GM21528 (cell line): Measurements from ENCODE around the gene SFTPB.
"Not testable (repeated sequence)": the region's sequence is repeated elsewhere in the genome, so short reads cannot be mapped to it uniquely, and the experiment has no call there.

Experiments used
- ATAC-seq: cut with Tn5 transposase; IDR thresholded peaks from one replicate; pipeline ENCODE4 v1.9.1; 2021; ENCODE audit warnings: mild to moderate bottlenecking, moderate library complexity; ENCODE audit not compliant: unreplicated experiment, low FRiP score

SFTPB gene

GRCh38 chr2:85668009-85668856, at the start of gene SFTPB:
Gene SFTPB, minus strand, starts transcription at chr2:85668199. Its CDS starts 16 bp downstream, at chr2:85668183.
- no peak for ATAC-seq

DNA sequence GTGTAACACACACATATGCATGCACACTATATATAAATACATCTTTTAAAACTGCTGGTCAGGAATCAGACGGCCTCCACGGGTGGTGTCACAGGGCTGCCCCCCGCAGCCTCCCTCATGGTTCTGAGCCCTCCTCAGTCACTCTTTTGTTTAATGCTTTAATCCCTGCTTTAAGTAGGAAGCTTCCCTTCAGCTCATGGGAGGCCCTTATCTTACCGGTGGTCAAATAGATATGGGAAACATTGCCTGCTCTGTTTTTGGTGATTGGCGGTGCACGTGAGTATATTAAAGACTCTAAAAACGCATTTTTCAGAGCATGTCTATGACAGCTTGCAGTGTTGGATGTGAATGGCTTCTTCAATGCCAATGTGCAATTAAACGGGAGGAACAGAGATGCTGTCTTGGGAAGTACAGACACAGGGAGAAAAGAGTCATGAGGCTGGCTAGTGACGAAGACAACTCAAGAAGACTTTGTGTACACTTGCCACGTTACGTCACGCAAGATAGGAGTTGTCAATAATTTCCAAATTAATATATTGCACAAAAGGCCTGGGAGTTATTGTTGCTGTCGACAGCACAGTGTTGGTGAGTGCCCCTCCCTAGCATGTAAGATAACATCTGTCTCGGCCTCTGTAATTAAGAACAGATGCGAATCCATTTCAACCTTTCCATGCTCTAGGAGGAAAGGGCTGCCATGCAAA, 49.5 kb upstream of the SFTPB start:
- no peak for ATAC-seq

- ATAC-seq = no peak
Measured at GRCh38 chr2:85716346-85716914, 48.4 kb upstream of the SFTPB start.

DNA sequence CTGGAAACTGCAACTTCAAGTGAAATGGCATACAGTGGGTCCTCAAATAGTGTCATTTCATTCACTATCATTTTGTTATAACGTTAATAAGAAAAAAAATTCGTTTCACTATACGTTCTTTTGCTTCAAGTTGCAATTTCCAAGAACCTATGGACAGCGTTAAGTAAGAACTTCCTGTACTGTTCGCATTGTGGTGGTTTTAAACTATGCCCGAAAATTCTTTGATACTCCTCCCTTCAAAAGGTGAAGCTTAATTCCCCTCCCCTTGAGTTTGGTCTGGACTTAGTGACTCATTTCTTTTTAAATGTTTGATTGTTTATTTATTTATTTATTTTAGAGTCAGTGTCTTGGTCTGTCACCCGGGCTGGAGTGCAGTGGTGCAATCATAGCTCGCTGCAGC, 46.8 kb upstream of the SFTPB start:
- no peak for ATAC-seq

DNA sequence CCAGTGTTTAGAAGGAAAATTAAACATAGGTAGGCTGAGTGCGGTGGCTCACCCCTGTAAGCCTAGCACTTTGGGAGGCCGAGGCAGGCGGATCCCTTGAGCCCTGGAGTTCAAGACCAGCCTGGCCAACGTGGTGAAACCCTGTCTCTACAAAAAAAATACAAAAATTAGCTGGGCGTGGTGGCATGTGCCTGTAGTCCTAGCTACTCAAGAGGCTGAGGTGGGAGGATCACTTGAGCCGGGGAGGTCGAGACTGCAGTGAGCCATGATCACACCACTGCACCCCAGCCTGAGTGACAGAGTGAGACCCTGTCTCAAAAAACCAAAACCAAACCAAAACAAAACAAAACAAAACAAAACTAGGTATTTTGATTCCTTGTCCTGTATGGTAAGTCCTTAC, 46.4 kb upstream of the SFTPB start:
- not testable (repeated sequence) for ATAC-seq

- ATAC-seq = no peak
Measured at GRCh38 chr2:85713836-85714235, 45.8 kb upstream of the SFTPB start.

GRCh38 chr2:85712849-85713612, 45.0 kb upstream of the SFTPB start:
- ATAC-seq = no peak

DNA sequence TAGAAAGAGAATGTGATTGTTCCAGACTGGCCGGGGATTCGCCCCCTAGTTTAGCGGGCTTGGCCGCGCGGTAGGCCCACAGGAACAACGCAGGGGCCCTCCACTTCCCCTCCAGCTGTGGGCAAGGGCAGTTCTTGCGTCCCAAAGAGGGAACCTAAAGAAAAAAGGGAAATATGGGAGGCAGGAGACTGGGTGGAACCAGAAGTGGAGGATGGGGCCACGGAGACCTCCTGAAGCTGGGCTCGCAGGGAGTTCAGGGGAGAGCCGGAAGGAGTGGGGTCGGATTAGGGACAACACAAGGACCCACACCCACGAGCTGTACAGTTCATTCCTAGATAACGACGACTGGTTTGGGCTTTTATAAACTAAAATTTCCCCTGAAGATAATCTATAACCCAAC, 44.3 kb upstream of the SFTPB start:
- no peak for ATAC-seq

DNA sequence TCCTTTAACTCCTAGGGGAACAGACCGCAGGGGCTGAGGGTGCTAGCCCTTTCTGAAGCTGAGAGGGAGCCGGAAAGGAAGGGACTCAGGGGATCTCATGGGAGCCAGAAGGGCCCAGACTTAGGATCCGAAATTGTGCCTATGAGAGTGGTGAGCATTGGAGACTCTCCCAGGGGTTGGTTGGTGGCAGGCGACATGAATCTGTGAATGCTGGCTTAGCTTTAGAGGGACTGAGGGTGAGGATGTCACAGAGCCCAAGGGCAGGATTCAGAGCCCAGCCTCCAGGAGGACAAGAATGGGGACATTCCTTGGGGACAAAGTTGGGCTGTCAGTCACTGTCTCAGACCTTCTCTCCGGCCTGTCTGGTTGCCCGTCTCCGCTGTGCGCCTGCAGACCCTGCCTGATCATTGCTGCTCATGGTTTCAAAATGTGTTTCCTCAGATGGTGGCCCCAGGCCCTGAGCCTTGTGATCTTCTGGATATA, 43.6 kb upstream of the SFTPB start:
- no peak for ATAC-seq

DNA sequence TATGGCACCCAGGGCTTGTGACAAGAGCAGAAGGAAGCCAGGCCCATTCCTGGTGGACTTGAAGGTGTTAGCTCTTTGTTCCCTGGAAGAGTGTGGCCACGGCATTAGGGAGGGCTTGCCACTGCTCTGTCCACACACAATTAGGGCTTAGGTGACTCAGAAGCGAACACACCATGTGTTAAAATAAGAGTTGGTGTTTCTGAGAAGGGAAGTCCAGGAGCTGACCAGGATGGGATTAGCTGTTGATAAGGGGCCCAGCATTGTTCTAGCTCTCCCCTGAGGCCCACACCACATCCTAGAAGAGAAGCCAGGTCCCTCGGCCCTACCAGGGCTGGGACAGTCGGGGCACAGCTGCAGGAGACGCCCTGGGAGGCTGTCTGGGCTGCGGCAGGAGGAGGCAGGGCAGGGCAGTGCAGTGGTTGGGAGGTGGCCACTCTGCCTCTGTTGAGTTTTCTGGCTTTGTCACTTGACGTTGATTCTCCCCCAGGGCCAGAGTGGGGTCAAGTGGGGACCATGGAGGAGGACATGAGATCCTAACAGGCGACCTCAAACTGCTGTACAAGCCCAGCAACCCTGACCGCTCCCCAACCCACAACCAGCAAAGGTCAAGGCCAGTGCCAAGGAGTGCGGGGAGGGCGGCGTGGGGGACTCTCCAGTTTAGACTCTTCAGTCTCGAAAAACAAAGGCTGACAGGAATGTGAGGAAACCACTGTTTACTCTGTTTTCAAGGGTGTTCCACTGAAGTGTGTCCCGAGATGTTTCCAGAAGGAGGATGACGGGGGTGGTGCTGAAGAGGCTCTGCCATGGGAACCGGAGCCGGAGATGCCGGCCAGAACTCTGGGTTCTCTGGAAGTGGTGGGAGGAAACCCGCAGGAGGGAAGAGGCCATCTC, 42.9 kb upstream of the SFTPB start:
- no peak for ATAC-seq

DNA sequence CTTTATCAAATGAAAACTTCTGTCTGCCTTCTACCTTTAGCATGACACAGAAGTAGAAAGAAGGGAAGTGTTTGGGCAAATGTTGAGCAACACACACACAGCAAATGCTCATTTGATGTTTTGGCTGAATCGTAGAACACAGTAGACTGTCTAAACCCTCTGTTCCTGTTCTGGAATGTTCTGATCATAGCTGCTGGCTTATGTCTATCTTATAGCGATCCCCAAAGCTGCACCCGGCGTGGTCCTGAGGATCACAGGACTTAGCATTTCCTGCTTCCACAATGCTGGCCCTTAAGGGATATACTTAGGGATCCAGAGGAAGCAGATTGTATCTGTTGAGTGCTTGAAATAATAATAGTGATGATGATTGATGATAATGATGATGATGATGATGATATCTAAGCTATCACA, 41.4 kb upstream of the SFTPB start:
- ATAC-seq = no peak

DNA sequence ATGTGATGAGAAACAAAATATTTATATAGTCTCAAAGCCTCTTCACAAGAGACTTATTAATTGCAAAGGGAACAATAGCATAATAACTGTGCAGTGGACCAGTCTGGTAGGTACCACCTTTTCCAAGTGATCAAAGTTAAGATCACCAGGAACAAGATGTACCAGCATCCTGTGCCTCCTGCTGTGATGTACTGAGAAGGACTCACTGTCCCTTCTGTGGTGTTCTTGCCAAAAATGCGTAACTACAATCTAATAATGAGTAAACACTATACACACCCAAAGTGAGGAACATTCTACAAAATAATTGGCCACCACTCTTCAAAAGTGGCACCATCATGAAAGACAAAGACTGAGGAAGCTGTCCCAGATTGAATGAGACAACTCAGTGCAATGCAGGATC, 40.6 kb upstream of the SFTPB start:
- ATAC-seq = no peak

DNA sequence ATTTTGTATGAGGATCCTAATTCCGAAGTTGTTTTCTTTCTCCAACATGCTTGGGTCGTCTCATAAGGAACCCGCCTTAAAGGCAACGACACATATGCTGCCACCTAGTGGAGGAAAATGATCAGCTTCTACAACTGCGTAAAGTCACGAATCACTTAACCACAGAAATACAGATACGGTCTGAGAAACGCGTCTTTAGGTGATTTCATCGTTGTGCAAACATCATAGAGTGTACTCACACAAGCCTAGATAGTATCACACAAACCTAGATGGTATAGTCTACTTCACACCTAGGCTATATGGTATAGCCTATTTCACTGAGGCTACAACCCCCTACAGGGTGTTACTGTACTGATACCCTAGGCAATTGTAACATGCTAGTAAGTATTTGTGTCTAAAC, 39.3 kb upstream of the SFTPB start:
- ATAC-seq = no peak

GRCh38 chr2:85706599-85707296, 38.7 kb upstream of the SFTPB start:
- ATAC-seq = no peak

DNA sequence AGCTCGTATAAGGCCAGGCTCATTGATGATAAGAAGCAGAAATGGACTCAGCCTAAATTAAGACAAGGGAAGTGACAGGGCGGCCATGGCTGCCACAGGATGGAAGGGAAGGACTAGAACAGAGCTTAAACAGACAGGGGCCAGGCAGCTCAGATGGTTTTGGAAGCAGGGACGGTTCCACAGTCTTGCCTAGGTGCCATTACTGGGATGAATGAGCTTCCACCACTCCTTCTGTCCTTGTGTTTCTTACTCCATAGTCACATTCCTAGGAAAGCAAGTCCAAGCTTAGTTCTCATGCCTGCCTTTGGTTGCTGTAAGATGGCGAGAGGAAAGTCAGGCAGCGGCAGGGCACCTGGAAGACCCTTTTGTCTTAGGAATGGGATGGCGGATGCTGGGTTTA, 38.1 kb upstream of the SFTPB start:
- ATAC-seq = no peak

DNA sequence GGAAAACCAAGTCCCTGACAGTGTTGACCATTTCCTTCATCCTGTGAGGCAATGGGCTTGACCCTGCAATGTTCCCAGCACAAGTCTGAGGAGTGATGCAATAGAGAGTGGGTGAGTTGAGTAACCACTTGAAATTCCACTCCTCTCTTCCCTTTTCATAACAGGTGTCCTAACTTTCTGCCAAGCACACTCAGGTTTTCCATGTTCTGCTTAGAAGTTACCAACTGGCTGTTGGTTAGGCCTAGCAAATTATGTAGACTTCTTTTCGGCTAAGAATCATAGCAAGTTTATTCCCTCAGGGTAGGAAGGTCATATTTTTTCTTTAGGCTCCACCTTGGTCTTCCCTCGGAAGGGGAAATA, 37.7 kb upstream of the SFTPB start:
- ATAC-seq = no peak

- ATAC-seq = no peak
Measured at GRCh38 chr2:85704800-85705679, 37.0 kb upstream of the SFTPB start.

- ATAC-seq = no peak
Measured at GRCh38 chr2:85704038-85704437, 36.0 kb upstream of the SFTPB start.
